Adrenal gland (tissue), 5 donors: ENCODE data around the gene CPNE9.

ENCODE experiments used
- POLR2A ChIP-seq, 2 donors: fragments of 450-650 bp; IDR thresholded peaks; one replicate each; pipeline ENCODE4 v1.6.1; 2017; ENCODE audit warnings: antibody characterized with exemption in 2 of 2, mild to moderate bottlenecking in 2 of 2, moderate library complexity in 1 of 2
- TF ChIP-seq, protein P1 (sequence below), 6 experiments: fragments of 450-650 bp in 4 of 6; fragments of 200-600 bp in 2 of 6; sonication (generic) in 1 of 6; IDR thresholded peaks; 1 replicate in 5 of 6; 2 replicates in 1 of 6; pipeline versions ENCODE4 v1.5.1 to v1.8.0; 2016 to 2021; ENCODE audit warnings: antibody characterized with exemption in 6 of 6, mild to moderate bottlenecking in 2 of 6, moderate library complexity in 1 of 6
- donor health status: DM: no; HTN: no; CAD: no.

DNA sequence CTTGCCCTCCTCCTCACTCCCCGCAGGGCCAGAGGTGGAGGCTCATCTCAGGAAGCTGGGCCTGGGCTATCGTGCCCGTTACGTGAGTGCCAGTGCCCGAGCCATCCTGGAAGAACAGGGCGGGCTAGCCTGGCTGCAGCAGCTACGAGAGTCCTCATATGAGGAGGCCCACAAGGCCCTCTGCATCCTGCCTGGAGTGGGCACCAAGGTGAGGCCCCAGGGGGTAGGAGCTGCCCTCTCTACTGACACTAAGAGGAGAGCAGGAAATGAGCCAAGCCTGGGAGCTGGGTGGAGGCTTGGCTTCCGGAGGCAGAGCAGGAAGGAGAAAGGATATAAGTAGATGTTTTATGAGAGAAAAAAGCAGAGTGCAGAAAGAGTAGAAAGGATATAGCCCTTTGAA lies 51.0 kb downstream of the CPNE9 start:
- TF ChIP-seq, protein P1, sequence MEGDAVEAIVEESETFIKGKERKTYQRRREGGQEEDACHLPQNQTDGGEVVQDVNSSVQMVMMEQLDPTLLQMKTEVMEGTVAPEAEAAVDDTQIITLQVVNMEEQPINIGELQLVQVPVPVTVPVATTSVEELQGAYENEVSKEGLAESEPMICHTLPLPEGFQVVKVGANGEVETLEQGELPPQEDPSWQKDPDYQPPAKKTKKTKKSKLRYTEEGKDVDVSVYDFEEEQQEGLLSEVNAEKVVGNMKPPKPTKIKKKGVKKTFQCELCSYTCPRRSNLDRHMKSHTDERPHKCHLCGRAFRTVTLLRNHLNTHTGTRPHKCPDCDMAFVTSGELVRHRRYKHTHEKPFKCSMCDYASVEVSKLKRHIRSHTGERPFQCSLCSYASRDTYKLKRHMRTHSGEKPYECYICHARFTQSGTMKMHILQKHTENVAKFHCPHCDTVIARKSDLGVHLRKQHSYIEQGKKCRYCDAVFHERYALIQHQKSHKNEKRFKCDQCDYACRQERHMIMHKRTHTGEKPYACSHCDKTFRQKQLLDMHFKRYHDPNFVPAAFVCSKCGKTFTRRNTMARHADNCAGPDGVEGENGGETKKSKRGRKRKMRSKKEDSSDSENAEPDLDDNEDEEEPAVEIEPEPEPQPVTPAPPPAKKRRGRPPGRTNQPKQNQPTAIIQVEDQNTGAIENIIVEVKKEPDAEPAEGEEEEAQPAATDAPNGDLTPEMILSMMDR (IDR thresholded peaks at IDR 0.05) = no peak
- TF ChIP-seq POLR2A (IDR thresholded peaks at IDR 0.05) = no peak
